BLaER1 treated with 17β-estradiol and CSF1 and Interleukin-3, amounts not matched to agents 10 nM and 100 nM (cell line): Measurements from ENCODE around the gene INTS4.
A peak's percentile ranks its signal among the peaks of the same experiment; 100 is the strongest.
"Not testable (repeated sequence)": the region's sequence is repeated elsewhere in the genome, so short reads cannot be mapped to it uniquely, and the experiment has no call there.

Source experiments
- H3K27ac ChIP-seq, 11 experiments: shearing (Covaris generic); formaldehyde crosslinking; 2 replicates each; pipeline ENCODE4 v1.8.1; 2022
- H3K27me3 ChIP-seq, 11 experiments: shearing (Covaris generic); formaldehyde crosslinking; 2 replicates each; pipeline ENCODE4 v1.8.1; 2022
- H3K36me3 ChIP-seq, 11 experiments: shearing (Covaris generic); formaldehyde crosslinking; 2 replicates each; pipeline ENCODE4 v1.8.1; 2022
- H3K4me1 ChIP-seq, 10 experiments: shearing (Covaris generic); formaldehyde crosslinking; 2 replicates each; pipeline ENCODE4 v1.8.1; 2022
- H3K4me2 ChIP-seq, 11 experiments: shearing (Covaris generic); formaldehyde crosslinking; 2 replicates each; pipeline ENCODE4 v1.8.1; 2022
- H3K4me3 ChIP-seq, 10 experiments: shearing (Covaris generic); formaldehyde crosslinking; 2 replicates each; pipeline ENCODE4 v1.8.1; 2022
- H3K9ac ChIP-seq, 11 experiments: shearing (Covaris generic); formaldehyde crosslinking; 2 replicates each; pipeline ENCODE4 v1.8.1; 2022
- H3K9me3 ChIP-seq, 11 experiments: shearing (Covaris generic); formaldehyde crosslinking; replicated peaks in 1 of 11; 2 replicates each; pipeline ENCODE4 v1.8.1; 2022
- H4K20me1 ChIP-seq, 11 experiments: shearing (Covaris generic); formaldehyde crosslinking; 2 replicates each; pipeline ENCODE4 v1.8.1; 2022
- Cebpa-rat ChIP-seq, 11 experiments: shearing (Covaris generic); IDR thresholded peaks; 2 replicates each; pipeline ENCODE4 v1.8.1; 2022

The INTS4 gene

GRCh38 chr11:78037825-78038620 lies 43.6 kb upstream of the INTS4 start:
- no peak overlapping the region for H3K4me2 ChIP-seq
- H3K36me3 ChIP-seq: no peaks in the 10 kb centered on the region
- peaks cover 13 to 34% (median 25%) of the 10 kb centered on the region in 10 experiments for H3K4me1 ChIP-seq
- no peaks in the 10 kb centered on the region for H4K20me1 ChIP-seq
- no peak overlapping the region for H3K9ac ChIP-seq
- no peaks in the 10 kb centered on the region; a peak in 1 of 22 replicates for H3K9me3 ChIP-seq
- no peak overlapping the region for H3K4me3 ChIP-seq
- no peak for TF ChIP-seq Cebpa-rat (IDR thresholded peaks at IDR 0.05)
- no peaks in the 10 kb centered on the region for H3K27me3 ChIP-seq
- H3K27ac ChIP-seq: no peak overlapping the region

- H3K4me1 ChIP-seq: peaks cover 18 to 34% (median 28%) of the 10 kb centered on the region in 10 experiments
Observed at GRCh38 chr11:78037056-78037455, 42.6 kb upstream of the INTS4 start.

DNA sequence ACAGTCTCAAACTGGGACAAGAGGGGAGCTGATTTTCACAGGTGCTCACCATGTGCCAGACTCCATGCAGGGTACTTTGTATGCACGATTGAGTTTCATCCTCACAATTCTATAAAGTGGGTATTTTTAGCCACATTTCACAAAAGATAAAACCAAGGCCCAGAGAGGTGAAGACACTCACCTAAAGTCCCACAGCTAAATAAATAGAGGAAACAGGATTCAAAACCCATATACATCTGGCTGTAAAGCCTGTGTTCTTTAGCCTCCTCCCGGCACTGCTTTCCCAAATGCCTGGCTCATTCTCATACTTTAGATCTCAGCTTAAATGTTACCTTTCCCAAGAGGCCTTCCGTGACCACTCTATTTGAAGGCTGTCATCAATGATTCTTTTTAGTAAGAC lies 41.8 kb upstream of the INTS4 start:
- no peaks in the 10 kb centered on the region for H3K27me3 ChIP-seq
- no peak overlapping the region for H3K27ac ChIP-seq
- H3K4me2 ChIP-seq: no peak overlapping the region
- H3K4me1 ChIP-seq: peaks cover 25 to 37% (median 32%) of the 10 kb centered on the region in 10 experiments
- no peaks in the 10 kb centered on the region for H3K36me3 ChIP-seq
- no peak for TF ChIP-seq Cebpa-rat (IDR thresholded peaks at IDR 0.05)
- H3K9me3 ChIP-seq: no peaks in the 10 kb centered on the region; a peak in 1 of 22 replicates
- no peaks in the 10 kb centered on the region for H4K20me1 ChIP-seq
- H3K9ac ChIP-seq: no peak overlapping the region
- no peak overlapping the region for H3K4me3 ChIP-seq

More at GRCh38 chr11:78037056-78037455, 42.6 kb upstream of the INTS4 start:
- no peaks in the 10 kb centered on the region for H4K20me1 ChIP-seq
- H3K4me2 ChIP-seq: peak overlapping the region in 4 of 11 experiments; percentile 4 to 30 (median 14); a peak in 1 of 22 replicates
- H3K4me3 ChIP-seq: no peak overlapping the region
- H3K36me3 ChIP-seq: no peaks in the 10 kb centered on the region
- no peak overlapping the region for H3K9ac ChIP-seq
- no peak for TF ChIP-seq Cebpa-rat (IDR thresholded peaks at IDR 0.05)
- H3K27ac ChIP-seq: no peak overlapping the region
- no peaks in the 10 kb centered on the region for H3K27me3 ChIP-seq
- no peaks in the 10 kb centered on the region; a peak in 1 of 22 replicates for H3K9me3 ChIP-seq

- H3K4me2 ChIP-seq: no peak overlapping the region
- no peaks in the 10 kb centered on the region for H3K9me3 ChIP-seq
- TF ChIP-seq Cebpa-rat (IDR thresholded peaks at IDR 0.05): no peak
- no peaks in the 10 kb centered on the region for H4K20me1 ChIP-seq
- no peak overlapping the region for H3K9ac ChIP-seq
- no peak overlapping the region for H3K27ac ChIP-seq
- peaks cover 15 to 32% (median 23%) of the 10 kb centered on the region in 10 experiments for H3K4me1 ChIP-seq
- H3K36me3 ChIP-seq: no peaks in the 10 kb centered on the region
- no peak overlapping the region for H3K4me3 ChIP-seq
- no peaks in the 10 kb centered on the region for H3K27me3 ChIP-seq
Observed at GRCh38 chr11:78034623-78035022, 40.2 kb upstream of the INTS4 start.

DNA sequence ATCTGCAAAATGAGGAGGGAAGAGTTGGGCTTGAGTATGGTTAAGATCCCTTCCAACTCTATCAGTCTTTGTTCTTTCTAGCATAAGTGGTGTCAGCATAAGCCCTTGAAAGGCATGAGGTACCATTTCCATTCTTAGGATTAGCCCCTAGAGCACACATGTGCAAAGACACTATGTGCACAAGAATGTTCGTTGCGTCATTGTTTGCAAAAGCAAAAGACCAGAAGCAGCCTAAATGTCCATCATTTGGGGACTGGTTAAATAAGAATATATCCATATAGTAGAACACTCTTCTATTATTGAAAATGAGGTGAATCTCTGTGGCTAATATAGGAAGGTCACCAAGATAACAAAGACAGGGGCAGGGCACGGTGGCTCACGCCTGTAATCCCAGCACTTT lies 38.6 kb upstream of the INTS4 start:
- H3K4me3 ChIP-seq: no peak overlapping the region
- H3K36me3 ChIP-seq: no peaks in the 10 kb centered on the region
- no peak overlapping the region for H3K27ac ChIP-seq
- no peak for TF ChIP-seq Cebpa-rat (IDR thresholded peaks at IDR 0.05)
- H4K20me1 ChIP-seq: no peaks in the 10 kb centered on the region
- H3K27me3 ChIP-seq: no peaks in the 10 kb centered on the region
- peaks cover 6 to 29% (median 18%) of the 10 kb centered on the region in 10 experiments; a peak in 18 of 20 replicates for H3K4me1 ChIP-seq
- H3K9ac ChIP-seq: no peak overlapping the region
- no peak overlapping the region for H3K4me2 ChIP-seq
- no peaks in the 10 kb centered on the region for H3K9me3 ChIP-seq

GRCh38 chr11:78032090-78032489 lies 37.6 kb upstream of the INTS4 start:
- no peak overlapping the region for H3K27ac ChIP-seq

GRCh38 chr11:78031629-78032028 lies 37.2 kb upstream of the INTS4 start:
- H3K27ac ChIP-seq: no peak overlapping the region
- H3K9ac ChIP-seq: no peak overlapping the region
- H3K9me3 ChIP-seq: no peaks in the 10 kb centered on the region
- H4K20me1 ChIP-seq: no peaks in the 10 kb centered on the region
- peak overlapping the region in 8 of 11 experiments; percentile 23 to 63 (median 39); a peak in 12 of 22 replicates for H3K4me2 ChIP-seq
- H3K27me3 ChIP-seq: no peaks in the 10 kb centered on the region
- H3K4me3 ChIP-seq: no peak overlapping the region
- TF ChIP-seq Cebpa-rat (IDR thresholded peaks at IDR 0.05): no peak
- peaks cover 0 to 23% (median 14%) of the 10 kb centered on the region in 10 experiments; a peak in 12 of 20 replicates for H3K4me1 ChIP-seq
- H3K36me3 ChIP-seq: no peaks in the 10 kb centered on the region

More at GRCh38 chr11:78032090-78032489, 37.6 kb upstream of the INTS4 start:
- no peak for TF ChIP-seq Cebpa-rat (IDR thresholded peaks at IDR 0.05)
- Histone ChIP-seq H3K4me2 (peak overlapping the region in 8 of 11 experiments; percentile 23 to 63 (median 39); a peak in 12 of 22 replicates), H3K9me3 (no peaks in the 10 kb centered on the region), H3K4me3 (no peak overlapping the region), H3K36me3 (no peaks in the 10 kb centered on the region), H3K27me3 (no peaks in the 10 kb centered on the region), H4K20me1 (no peaks in the 10 kb centered on the region), H3K4me1 (peaks cover 3 to 26% (median 15%) of the 10 kb centered on the region in 10 experiments; a peak in 18 of 20 replicates), H3K9ac (no peak overlapping the region)

- Histone ChIP-seq H3K9me3 (no peaks in the 10 kb centered on the region), H3K27ac (no peak overlapping the region), H3K4me1 (peaks cover 0 to 23% (median 14%) of the 10 kb centered on the region in 10 experiments; a peak in 12 of 20 replicates), H4K20me1 (no peaks in the 10 kb centered on the region), H3K4me3 (no peak overlapping the region), H3K9ac (no peak overlapping the region), H3K36me3 (no peaks in the 10 kb centered on the region), H3K27me3 (no peaks in the 10 kb centered on the region), H3K4me2 (peak overlapping the region in 4 of 11 experiments; percentile 25 to 59 (median 45); a peak in 9 of 22 replicates)
- TF ChIP-seq Cebpa-rat (IDR thresholded peaks at IDR 0.05): no peak
Observed at GRCh38 chr11:78030429-78031325, 36.2 kb upstream of the INTS4 start.

GRCh38 chr11:78028423-78028822 lies 34.0 kb upstream of the INTS4 start:
- not testable (repeated sequence) for H4K20me1 ChIP-seq, H3K27ac ChIP-seq, H3K36me3 ChIP-seq, H3K9me3 ChIP-seq, H3K4me2 ChIP-seq, H3K27me3 ChIP-seq, H3K4me3 ChIP-seq, H3K9ac ChIP-seq
- H3K4me1 ChIP-seq: peaks cover 0 to 23% (median 14%) of the 10 kb centered on the region in 10 experiments; a peak in 12 of 20 replicates
